Stimulated activated CD8-positive, alpha-beta memory T cell treated with anti-CD3 and anti-CD28 coated beads, Interleukin-12 subunit alpha, Interleukin-12 subunit beta, amount 100 ng/mL, for 24 hours (primary cell): ENCODE data around the gene POLR2C.
"Not testable (repeated sequence)": the region's sequence is repeated elsewhere in the genome, so short reads cannot be mapped to it uniquely, and the experiment has no call there.

ENCODE experiments used
- DNase-seq: peaks from one replicate; pipeline ENCODE4 v3.0.0-alpha.2; 2020; ENCODE audit errors: extremely low read depth

The POLR2C gene

DNA sequence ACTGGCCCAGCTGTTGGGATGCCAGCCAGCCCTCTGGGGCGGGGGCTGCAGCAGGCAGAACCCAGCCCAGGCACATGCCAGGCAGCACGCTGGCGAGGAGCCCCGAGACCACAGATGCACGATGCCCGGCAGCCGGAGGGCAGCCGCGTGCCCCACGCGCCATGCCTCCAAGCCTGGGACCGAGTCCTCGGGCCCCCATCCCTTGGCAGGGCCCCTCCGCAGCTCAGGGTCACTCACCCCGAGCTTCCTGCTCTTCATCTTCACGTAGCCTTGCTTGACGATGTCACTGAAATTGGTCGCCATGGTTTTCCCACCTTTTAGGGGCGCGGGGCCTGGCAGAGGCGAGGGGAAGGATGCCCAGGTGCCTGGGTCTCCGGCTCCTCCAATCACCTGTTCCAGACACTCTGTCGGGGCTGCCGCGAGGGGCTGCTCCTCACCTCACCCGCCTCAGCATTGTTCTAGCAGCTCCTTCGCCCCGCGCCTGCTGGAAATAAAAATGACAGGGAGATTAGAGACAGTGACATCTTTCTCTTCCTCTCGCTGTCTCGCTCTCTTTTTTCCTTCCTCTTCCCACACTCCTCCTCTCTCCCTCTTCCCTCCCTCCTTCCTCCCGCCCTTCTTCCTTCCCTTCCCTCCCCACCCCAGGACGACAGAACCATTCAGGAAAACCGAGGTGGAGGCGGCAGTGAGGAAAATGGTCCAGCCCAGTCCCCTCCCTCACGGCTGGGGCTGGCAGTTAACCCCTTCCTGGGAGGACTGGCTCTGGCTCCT lies 16.9 kb downstream of the POLR2C start:
- DNase-seq, result no peak

DNA sequence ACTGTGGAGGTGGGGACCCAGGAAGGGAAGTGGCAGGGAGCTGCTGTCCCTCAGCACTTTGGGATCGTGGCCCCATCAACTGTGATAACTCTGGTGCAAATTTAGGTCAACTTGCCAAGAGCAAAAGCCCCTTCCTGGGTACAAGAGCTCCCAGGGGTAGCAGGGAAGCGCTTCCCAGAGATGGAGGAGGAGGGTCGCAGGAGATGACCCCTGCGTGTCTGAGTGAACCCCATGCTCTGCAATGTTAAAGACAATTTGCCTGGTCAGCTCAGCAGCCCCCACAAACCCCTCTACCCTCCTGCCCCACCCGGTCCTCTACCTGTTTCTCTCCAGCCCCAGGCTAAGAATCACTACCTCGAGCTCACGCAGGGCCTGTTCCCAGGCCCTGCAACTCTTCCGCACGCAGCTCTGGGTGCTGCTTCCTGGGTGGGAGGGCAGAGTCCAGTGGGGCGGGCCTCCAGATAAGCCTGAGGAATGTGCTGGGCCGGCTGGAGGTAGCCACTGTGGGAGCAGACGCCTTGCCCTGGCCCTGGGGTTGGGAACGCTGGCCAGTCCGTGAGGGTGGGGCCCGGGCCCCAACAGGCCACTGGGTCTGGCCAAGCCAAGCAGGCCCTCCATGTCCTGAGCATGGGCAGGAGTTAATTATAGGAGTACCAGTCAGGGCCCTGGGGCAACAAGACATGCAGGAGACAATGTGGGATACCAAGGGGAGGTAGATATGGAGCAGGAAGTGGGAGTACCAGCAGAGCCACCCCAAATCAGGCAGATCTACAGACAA lies 17.7 kb downstream of the POLR2C start:
- no peak for DNase-seq

DNA sequence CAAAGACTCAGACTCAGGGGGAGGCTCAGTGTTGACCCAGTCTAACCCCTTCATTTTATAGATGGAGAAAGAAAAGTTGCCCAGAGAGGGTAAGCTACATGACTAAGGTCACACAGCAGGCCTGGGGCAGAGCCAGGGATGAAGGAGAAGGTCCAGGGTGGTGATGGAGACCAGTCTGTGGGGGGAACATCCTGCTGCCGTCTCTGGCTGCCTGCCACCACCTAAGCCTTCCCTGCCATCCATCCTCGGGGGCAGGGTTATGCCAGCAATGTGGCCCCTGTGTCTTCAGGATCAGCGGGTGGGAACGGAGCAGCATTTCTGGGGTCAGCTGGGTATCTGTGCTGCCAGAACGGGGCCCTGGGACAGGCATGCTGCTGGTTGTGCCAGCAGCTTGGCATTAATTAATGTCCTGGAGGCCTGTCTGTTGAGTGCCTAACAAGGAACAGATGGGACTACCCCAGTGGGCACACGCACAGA lies 18.3 kb downstream of the POLR2C start:
- DNase-seq, result no peak

DNA sequence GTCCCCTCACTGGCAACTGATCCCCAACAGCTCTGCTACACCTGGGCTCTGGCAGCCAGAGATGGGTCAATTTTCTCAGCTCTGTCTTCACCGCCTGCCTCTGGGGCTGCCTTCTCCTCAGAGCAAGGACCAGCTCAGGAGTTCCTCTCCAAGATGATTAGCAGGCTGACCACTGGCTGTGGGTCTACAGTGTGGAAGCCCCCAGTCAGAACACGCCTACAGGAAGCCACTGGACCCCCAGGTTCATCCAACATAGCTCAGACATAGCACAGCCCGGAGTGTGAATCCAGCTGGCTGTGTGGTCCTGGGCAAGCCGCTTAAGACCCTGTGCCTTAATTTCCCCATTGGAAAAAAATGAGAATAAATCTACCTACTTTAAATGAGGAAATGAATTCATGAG lies 18.9 kb downstream of the POLR2C start:
- no peak for DNase-seq

DNA sequence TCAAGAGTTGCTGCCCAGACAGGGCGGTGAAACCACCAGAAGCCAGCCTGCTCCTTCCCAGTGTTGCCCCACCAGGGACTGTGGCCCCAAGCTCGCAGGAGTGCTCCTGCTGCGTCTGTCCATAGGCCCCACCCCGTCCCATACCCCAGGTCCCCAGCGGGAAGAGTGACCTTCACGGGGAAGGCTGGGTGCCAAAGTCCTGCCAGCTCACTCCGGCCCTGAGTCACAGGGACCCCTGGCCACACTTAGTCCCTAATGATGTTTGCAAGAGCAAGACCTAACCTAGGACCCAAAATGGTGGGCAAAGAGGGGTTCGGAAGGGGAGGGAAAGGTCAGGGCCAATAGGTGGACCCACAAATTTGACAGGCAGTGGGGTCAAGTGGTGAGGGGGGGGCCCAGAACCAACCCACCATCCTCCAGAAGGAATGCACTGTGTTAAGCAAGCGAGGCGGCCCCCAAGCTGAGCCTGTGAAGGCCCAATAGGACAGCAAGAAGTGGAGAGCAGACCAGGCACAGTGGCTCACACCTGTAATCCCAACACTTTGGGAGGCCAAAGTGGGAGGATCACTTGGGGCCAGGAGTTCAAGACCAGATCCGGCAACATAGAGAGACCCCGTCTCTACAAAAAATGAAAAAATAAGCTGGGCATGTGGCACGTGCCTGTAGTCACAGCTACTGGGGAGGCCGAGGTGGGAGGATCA lies 20.5 kb downstream of the POLR2C start:
- DNase-seq, result no peak

DNA sequence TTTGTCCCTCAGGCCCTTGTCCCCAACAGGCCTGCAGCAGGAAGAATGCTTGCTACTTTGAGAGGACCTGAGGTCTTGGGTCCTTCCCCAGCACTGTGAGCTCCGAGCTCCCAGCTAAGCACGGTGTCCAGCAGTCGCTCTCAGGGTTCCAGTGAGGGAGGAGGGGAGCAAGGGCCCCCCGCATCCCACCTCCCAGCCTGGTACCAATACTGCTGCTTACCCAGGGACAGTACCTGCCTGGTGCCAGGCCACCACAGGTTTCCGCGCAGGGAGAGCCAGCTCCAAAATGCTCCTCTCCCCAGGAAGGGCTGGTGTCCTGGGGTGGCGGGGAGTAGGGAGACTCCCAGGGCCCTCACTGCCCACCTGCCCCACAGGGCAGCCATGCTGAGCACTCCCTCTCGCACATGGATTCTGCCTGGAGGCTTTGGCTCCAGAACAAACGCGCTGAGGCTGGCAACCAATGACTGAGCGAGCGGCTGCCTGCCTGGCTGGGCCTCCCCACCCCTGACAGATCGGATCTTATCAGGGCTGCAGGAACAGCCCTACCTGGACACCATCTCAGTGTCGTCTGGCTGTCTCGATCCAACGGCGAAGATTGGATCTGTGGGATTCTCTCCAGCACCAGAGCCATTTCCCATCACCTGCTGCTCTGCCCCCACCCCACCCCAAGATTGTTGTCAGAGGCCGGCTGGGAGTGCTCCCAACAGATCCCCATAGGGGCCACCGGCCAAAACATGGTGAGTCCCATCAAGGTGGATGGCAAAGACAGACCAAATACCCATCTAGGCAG lies 21.4 kb downstream of the POLR2C start:
- no peak for DNase-seq

DNA sequence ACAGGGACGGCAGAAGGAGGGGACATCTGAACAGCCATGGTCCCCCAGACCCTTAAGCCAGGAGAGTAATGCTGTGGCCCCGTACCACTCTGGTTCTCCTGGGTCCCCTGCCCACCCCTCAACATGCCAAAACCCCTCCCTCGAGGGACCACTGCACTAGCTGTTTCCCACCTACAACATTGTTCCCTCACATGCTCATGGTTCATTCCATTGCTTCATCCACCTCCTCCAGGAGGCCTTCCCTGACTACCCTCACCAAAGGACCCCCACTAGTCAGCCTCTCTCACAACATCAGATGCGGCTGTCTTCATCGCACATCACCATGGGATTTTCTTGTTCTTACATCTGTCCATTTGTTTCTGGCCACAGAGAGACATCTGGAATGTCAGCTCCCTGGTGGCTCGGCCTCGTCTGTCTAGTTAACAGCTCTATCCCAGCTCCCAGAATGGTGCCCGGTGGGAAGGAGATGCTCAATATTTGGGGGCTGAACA lies 22.1 kb downstream of the POLR2C start:
- no peak for DNase-seq

DNA sequence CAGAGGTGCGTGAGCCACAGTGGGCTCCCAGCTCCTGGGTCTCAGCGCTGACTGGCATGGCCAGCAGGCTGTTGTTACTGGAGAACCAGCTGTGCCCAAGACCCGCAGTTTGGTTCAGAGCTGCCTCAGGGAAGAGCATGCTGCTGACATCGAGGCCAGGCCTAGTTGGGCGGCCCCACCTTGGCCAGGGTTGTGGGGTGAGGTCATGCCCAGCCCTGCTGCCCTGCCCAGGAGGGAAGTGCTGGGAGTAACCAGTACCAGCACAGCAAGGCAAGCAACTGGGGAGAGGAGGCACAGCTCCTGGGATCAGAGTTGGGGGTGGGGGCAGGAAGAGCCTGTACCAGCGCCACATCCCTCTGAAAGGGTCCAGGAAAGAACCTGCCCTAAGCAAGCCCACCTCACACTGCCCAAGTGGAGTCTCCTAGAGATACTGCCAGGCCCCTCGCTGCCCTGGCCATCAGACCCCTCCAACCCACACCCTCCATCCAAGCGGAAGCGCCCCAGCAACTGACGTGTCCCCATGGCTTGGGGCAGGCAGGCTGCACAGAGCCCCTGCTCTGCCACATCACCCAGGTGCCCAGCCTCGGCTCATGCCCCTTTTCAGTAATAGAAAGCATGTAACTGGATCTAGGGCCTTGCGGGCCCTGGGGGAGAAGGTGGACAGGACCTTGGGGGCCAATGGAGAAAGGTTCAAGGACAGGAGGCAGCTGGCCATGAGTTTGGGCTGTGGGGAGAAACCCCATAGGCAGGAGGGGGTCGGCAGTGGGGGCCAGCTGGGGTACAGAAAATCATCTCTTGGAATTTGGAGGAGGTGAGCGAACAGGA lies 22.8 kb downstream of the POLR2C start:
- no peak for DNase-seq

DNA sequence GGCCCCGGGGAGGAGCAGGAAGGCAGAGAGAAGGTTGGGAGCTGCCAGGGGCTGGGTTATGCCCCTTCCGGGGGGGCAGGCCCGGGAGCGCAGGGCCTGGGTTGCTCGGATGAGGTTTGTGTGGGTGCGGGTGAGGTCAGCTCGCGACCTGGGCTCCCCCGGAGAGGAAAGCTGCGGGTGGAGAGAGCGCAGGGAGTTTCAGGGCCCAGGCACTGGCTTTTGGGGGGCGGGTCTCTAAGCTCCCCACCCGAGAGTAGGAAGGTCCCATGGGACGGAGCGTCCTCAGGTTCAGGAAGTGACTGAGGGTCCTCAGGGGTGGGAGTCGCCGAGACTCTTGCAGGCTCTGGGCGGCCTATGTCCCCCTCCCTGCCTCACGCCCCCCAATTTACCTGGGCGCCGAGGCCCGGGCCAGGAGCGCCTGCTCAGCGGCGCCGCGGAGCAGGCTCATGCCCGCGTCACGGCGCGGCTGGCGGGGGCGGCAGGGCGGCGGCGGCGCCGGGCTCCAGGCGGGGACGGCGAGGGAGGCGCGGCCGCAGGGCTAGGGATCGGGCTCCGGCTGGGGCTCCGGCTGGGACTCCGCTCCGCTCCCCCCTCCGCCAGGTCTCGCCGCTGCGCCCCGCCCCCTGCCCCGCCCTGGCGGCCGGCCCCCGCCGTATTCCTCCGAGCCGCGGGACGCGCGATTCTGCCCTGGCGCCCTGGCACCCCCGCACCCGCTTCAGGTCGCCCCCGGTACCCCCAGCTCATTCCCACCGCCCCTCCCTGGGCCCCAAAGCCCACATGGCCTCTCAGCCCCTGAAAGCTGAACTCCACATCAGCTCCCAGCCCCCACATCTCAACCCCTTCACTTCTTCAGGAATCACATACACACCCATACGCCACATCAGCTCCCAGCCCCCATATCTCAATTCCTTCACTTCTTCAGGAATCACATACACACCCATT lies 23.7 kb downstream of the POLR2C start, which contains the start of gene DOK4:
Gene DOK4 (minus strand): TSS at position 578 of the 942 bp plus-strand sequence. CDS start 6,986 bp downstream, outside the sequence.
- DNase-seq, result peak; percentile 62

DNA sequence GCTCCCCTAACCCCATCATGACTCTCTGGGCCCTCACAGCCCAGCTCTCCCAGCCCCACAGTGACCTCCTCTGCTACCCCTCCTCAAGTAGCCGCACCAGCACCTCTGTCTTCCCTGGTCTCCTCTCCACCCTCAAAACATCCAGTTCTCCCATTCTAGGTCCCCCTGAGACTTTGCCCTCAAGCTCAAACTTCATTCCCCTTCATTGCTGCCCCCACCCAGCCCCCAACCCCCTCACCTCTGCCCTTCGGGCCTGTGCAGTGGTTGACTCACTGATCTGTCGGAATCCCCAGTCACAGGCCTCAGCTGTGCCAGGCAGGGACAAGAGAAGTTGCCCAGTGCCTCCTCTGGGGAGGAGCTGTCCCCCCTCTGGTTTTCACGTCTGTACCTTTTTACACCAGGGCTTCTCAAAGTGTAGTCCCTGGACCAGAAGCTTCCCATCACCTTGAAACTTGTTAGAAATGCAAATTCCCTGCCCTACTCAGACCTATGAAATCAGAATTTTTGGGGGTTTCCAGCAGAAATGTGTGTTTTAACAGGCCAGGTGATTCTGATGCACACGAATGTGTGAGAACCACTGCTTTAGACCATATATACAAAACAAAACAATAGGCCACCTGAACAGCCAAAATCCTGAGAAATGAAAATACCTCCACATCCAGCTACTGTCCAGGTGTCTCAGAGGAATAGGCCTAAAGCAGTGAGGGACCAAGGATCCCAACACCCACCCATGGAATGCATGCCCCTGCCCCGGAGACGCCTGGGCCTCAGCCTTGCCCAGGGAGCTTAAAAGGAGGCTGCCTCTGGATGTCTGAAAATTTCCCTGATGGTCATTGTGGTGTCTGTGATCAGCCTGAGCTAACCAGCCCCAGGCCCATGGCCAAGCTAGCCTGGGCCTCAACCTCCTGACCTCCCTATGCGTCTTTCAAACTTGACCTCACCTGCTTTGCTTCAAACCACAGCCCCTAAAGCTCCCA lies 24.7 kb downstream of the POLR2C start:
- no peak for DNase-seq

DNA sequence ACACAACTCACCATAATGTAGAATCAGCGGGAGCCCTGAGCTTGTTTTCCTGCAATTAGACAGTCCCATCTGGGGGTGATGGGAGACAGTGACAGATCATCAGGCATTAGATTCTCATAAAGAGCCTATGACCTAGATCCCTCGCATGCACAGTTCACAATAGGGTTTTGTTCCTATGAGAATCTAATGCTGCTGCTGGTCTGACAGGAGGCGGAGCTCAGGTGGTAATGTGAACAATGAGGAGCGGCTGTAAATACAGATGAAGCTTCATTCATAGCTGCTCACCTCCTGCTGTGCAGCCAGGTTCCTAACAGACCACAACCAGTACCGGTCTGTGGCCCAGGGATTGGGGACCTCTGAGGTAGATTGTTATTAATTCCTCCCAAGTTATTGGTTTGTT lies 26.8 kb downstream of the POLR2C start:
- no peak for DNase-seq

DNA sequence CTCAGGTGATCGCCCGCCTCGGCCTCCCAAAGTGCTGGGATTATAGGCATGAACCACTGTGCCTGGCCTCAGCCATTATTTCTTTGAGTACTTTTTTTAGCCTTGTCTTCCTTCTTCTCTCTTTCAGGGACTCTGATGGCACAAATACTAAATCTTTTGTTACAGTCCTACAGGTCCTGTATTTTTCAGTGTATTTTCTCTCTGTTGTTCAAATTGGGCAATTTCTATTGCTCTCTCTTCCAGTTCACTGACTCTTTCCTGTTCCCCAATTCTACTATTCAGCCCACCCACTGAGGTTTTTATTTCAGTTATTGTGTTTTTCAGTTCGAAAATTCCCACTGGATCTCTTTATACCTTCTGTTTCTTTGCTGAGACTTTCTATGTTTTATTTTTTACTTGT lies 31.3 kb downstream of the POLR2C start:
- no peak for DNase-seq

DNA sequence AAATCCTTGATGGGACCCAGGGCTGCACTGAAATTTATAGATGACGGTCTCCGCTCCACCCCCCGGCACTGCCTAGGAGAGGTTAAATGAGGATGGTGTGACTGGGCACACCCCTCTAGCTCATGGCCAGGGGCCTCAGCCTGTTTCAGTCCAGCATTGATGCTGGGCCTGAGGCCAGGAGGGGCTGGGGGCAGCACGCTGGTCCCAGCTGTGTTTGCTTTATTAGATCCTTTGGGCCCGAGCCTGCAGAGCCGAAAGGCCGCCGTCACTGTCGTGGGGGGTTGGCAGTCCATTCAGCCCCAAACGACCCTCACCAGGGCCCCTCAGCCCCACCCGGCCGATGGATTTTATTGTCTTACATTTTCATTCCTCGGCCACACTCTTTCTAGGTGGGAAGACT lies 34.6 kb downstream of the POLR2C start:
- DNase-seq, result no peak

DNA sequence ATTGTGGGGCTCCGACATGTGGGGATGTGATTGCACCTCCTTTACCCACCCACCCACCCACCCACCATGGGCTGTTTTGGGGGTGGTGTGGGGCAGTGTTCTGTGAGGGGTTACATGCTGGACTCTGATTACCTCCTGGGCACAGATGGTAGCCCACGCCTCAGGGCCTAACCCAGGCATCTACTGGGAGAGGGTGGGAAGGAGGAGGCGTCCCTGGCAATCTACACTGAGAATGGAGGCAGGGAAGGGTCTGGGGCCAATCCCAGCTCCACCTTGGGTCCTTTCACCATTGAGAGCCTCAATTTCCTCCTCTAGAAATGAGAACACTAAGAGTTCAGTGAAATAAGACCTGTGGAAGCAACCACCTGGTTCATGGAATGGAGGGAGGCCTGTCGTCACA lies 35.6 kb downstream of the POLR2C start:
- DNase-seq, result no peak

DNA sequence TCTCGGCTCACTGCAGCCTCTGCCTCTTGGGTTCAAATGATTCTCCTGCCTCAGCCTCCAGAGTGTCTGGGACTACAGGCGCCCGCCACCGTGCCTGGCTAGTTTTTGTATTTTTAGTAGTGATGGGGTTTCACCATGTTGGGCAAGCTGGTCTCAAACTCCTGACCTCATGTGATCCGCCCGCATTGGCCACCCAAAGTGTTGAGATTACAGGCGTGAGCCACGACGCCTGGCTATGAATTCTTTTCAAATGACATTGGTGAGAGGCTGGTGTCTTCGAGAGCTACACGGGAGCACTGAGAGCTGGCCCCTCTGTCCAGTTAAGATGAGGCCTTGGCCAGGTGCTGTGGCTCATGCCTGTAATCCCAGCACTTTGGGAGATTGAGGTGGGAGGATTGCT lies 37.5 kb downstream of the POLR2C start:
- not testable (repeated sequence) for DNase-seq

DNA sequence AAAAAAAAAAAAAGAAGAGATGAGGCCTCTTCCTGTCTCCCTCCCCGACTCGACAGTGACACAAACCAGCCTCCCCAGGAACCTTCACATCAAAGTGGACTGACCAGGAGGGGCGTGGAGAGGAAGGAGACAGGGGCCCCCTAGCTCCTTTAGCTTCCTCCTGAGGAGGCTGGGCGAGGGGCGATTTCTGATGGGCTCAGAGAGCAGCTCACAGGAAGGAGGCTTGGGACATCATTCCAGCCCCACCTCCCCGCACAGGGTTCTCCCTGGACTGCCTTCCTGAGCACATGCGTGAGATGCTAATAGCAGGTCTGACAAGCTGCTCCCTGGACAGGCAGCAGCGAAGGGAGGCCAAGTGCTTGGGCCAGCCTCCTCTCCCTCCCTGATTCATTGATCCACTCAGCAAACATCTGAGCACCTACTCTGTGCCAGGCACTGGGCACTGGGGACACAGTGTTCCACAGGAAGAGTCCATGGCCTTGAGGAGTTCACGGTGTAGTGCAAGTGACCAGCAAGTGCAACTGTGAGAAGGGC lies 38.2 kb downstream of the POLR2C start:
- no peak for DNase-seq

DNA sequence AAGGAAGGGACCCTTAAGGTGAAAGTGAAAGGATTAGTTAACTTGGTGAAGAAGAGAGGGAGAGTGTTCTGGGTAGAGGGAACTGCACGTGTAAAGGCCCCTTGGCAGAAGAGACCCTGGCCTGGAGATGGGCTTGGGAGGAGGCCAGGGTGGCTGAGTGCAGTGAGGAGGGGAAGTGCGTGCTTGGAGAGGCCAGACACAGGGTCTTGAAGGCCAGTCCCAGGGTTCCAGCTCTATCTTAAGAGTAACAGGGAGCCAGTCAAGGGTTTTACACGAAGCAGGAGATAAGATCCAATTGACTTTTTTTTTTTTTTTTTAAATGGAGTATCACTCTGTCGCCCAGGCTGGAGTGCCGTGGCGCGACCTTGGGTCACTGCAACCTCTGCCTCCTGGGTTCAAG lies 39.0 kb downstream of the POLR2C start:
- DNase-seq, result no peak
